Measurements from ENCODE around the gene LRP5.

DNA sequence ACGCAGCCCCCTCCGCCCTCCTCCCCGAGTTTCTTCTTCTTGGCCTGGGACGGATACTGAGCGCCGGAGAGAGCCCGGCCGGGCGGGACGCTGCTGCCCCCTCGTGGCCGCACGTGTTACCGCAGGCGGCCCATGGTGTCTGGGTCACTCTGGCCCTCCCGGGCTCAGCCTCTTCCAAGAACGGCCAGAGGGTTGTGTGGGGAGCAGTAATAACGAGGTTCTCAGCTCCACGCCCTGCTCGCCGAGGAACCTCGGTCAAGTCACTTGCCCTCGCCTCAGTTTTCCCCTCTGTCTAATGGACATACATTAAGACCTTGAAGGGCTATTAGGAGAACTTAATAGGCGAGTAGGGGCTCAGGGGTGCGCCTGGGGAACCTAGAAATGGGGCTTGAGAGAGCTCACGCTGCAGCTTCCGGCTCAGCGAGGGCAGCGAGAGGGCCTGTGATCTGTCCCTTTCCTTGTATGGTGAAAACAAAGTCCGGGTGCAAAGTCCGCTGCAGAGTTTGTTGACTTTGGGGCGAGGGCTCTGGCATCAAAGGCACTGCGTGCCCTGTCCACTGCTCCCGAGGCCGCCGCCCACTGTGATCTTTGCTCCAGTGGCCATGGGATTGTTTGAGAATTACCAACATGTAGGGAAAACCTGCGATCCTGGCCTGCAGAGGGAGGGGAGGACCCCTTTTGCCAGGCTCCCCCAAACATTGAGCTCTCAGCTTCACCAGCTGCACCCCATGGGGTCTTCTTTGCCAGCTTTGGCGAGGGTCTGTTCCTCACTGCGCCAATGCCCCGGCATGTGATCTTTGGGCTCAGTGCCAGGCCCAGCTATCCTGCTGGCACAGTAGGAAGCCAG, 14.4 kb upstream of the LRP5 start:
- no peak for TF ChIP-seq EZH2 (IDR thresholded peaks at IDR 0.05; ENCODE audit: borderline replicate concordance, low read depth, low read length, poor library complexity, severe bottlenecking)
- TF ChIP-seq, protein P1, sequence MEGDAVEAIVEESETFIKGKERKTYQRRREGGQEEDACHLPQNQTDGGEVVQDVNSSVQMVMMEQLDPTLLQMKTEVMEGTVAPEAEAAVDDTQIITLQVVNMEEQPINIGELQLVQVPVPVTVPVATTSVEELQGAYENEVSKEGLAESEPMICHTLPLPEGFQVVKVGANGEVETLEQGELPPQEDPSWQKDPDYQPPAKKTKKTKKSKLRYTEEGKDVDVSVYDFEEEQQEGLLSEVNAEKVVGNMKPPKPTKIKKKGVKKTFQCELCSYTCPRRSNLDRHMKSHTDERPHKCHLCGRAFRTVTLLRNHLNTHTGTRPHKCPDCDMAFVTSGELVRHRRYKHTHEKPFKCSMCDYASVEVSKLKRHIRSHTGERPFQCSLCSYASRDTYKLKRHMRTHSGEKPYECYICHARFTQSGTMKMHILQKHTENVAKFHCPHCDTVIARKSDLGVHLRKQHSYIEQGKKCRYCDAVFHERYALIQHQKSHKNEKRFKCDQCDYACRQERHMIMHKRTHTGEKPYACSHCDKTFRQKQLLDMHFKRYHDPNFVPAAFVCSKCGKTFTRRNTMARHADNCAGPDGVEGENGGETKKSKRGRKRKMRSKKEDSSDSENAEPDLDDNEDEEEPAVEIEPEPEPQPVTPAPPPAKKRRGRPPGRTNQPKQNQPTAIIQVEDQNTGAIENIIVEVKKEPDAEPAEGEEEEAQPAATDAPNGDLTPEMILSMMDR (conservative IDR thresholded peaks at IDR 0.05; ENCODE audit: low read depth, low read length): peak; percentile 100
